Body of pancreas (tissue), 4 donors: ENCODE results near the gene CCDC107.

Experiments used
- CTCF ChIP-seq, 7 experiments: fragments of 450-650 bp in 4 of 7; fragments of 200-600 bp in 3 of 7; sonication (generic) in 3 of 7; IDR thresholded peaks; one replicate each; pipeline ENCODE4 v1.5.1; 2016 to 2019; ENCODE audit warnings: antibody characterized with exemption in 7 of 7
- POLR2A ChIP-seq, 3 donors: fragments of 450-650 bp; IDR thresholded peaks; one replicate each; pipeline ENCODE4 v1.6.1; 2016; ENCODE audit warnings: antibody characterized with exemption in 3 of 3, mild to moderate bottlenecking in 2 of 3

GRCh38 chr9:35609001-35609819 is 48.9 kb upstream of the CCDC107 start:
- no peak for TF ChIP-seq CTCF (IDR thresholded peaks at IDR 0.05)
- no peak for TF ChIP-seq POLR2A (IDR thresholded peaks at IDR 0.05)
